Frontal cortex (tissue), 4 donors: ENCODE data around the gene EPHA1. TPM values are rescaled to one million over a fixed set of nuclear protein-coding genes. Genes with fewer than 3 reads are reported as not detected.

Experiments
- DNase-seq, 2 donors: peaks; one replicate each; pipeline ENCODE4 v3.0.0; 2012; ENCODE audit warnings: low spot score in 2 of 2
- FAIRE-seq: peaks from 2 replicates; lab custom pipeline; 2012; peaks lifted over from hg19 to GRCh38; lab: Jason Lieb, UNC
- small RNA-seq: library from RNA; depleted of rRNA; stranded (forward); fragments of <200 nt; gene quantifications from one replicate; pipeline ENCODE3, GENCODE V24; 2014
- total RNA-seq: library from RNA; depleted of rRNA; stranded (reverse); fragments of >200 nt; gene quantifications from one replicate; pipeline ENCODE4 v1.2.3, GENCODE V29; 2014
- donor health status: control.
- donor health status: control.
- donor health status: control.

EPHA1 gene
- total RNA-seq, 1 donor from 2014 or later = 0.41 TPM

DNA sequence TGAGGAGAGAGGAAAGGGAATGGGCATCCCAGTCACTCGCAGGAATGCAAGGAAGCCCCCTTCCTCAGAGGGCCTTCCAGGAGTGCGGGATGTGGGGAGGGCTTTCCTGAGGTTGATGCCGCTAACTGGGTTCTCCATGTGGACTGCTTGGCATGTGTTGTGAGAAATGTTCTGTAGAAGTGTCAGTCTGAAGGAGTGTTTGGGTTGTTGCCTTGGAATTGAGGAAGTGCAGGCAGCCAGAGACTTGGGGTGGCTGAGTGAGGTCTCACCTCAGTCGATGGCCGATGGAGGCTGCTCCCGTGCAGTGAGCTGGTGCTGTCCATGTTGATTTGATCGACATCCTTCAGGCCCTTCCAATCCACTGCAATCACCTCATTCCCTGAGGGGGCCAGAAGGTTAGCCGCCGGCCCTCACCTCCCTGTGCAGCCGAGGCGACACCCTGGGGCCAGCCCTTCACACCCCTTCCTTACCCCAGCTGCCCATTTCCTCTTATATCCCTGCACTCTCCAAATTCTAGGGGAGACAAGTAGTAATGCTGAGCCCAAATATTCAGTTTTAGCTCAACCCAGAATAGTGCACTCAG lies 48.8 kb downstream of the EPHA1 start:
- DNase-seq (no peak), FAIRE-seq (no peak)

DNA sequence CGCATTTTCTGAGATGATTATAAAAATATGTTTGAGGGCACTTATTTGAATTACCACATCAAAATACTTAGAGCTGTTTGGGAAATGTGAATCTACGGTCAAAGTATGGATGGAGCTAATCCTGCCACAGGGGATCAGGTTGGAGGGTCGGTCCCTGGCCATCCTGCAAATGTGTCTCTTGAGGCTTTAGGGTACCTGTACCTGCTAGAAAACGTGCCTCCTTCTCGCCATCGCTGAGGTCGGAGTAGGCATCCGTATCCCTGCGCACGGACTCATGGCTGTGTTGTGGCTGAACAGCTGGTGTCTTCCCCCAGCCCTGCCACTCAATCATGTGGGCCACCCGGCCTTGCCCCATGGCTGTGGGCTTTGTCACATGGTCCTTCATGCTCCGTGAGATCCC lies 50.0 kb downstream of the EPHA1 start:
- no peak for FAIRE-seq

DNA sequence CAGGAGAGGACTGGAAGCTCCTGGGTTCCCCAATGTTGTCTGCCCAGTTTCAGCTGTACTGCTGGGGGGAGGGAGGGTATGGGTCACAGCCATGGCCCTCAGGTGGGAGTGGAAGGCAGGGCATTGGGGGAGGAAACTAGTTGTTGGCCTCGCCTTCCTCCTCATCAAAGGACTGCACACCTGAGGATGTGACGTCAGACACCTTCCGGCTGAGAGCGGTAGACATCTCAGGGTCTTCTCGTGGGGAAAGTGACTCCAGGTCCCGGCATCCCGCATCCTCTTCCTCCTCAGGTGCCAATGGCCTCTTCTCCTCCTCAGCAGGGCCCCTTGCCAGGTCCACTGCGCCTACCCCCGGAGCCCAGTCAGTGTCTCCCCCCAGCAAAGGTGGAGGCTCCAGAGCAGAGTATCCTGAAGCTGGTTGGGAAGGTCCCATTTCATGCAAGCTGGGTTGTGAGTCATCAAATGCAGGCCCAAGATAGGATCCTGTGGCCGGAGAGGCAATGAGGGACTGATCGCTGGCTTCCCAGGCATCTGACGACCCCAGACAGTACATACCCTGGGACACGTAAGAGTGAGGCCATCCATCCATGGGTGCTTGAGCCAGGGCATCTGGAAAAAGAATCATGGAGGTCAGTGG lies 52.1 kb downstream of the EPHA1 start:
- no peak for DNase-seq
- FAIRE-seq = no peak

More for the DNA sequence above, 50.0 kb downstream of the EPHA1 start:
- DNase-seq = no peak

DNA sequence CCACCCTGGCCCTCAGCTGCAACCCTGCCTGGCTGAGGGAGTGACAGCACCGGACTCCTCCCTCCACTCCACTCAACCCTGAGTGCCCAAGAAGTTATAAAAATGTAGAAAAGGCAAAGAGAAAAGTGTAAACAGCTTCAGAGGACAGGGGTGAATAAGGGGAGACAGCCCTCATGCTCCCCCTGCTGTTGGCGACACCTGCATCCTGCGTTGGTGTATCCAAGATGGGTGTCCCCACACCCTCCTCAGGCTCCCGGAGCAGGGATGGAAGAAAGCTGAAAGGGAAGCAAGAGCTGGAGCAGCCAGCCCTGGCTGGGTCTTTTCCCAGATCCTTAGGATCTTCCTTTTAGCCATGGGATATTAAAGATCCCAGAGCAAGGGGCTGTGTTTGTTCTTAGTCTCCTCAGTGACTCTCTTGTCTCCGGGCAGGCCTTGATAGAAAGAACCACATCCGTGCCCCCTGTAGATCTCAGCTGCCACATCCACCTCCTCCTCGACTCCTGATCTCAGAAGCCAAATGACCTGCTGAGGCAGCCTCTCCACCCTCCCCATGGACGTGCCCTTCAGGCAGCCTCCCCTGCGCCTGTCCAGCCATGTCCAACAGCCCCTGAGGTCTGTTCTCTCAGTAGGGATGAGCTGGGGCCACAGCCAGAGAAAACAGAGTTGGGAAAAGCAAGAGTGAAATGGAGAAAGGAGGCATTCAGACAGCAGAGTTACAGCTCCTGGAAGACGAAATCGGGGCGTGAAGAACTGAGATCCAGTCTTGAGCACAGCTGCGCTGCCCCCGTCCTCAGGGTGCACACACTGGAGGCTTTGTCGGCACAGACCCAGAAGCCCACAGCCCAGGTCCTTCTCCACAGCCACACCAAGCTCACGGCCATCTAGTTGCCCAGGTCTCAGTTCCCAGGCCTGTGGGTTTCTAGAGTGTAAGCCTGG lies 52.9 kb downstream of the EPHA1 start:
- DNase-seq (no peak), FAIRE-seq (no peak)

DNA sequence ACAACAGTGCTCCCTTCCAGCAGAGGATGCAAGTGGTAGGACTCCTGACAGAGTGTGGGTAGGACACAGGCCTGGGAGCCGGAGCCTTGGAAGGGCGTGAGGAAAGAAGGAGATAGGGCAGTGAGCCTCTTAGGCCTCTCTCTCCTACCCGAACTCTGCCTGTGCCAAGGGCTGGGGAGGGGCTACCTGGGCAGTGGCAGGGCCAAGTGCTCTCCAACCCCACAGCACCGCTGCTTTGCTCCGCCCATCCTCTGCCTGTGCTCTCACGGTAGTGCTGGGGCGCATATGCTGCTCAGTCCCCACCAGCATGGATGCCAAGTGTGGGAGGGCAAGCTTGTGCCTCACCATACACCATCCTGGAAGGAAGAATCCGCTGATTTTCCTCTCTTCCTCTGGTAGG lies 53.7 kb downstream of the EPHA1 start:
- DNase-seq (no peak), FAIRE-seq (no peak)

DNA sequence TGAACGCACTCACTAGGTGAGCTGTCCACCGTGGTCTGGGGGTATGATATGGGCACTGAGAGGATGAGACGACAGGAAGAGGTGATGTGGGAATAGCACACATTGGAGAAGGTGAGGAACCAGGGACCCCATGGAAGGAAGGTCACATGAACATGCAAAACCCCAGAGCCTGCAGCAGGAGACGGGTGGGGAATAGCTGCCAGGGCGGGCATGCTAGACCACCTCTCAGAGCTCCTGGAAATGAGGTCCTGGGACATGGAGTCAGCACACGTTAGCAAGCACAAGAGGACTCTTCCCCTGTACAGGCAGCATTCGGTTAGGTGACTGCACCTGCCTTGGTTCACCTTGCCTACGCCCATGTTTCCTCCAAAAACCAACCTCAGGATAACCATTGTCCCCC lies 54.3 kb downstream of the EPHA1 start:
- no peak for FAIRE-seq
- DNase-seq = no peak

DNA sequence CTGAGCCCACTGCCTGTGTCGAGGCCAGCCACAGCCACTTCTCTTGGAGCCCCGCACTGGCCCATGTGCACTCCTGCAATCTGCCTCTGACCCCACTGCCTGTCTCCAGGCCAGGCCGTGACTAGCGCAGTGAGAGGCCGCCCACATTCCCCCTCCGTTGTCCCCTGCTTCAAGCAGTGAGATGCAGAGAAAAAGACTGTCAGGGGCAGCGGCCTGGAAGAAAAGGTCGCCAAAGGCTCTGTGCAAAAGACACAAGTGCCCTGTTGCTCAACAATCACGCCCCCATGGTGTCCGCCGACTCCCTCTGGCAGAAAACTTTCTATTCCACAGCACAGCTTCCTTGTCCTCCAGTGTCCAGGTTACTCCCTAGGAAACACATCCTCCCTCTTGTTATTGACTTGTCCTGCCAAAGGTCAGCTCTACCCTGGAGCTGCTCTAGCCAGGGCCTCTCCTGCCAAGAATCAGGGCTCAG lies 56.1 kb downstream of the EPHA1 start:
- FAIRE-seq (no peak), DNase-seq (no peak)

DNA sequence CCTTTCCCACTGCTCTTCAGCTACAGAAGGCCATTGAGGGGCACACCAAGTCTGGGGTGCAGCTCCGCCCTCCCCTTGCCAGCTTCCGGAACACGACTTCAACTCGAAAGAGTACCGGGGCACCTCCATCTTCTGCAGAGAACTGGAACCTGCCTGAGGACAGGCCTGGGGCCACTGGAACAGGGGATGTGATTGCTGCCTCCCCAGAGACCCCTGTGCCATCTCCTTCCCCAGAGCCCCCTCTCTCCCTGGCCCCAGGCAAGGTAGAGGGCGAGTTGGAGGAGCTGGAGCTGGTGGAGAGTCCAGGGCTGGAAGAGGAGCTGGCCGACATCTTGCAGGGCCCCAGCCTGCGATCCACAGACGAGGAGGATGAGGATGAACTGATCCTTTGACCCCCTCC lies 57.1 kb downstream of the EPHA1 start:
- DNase-seq (no peak), FAIRE-seq (no peak)

DNA sequence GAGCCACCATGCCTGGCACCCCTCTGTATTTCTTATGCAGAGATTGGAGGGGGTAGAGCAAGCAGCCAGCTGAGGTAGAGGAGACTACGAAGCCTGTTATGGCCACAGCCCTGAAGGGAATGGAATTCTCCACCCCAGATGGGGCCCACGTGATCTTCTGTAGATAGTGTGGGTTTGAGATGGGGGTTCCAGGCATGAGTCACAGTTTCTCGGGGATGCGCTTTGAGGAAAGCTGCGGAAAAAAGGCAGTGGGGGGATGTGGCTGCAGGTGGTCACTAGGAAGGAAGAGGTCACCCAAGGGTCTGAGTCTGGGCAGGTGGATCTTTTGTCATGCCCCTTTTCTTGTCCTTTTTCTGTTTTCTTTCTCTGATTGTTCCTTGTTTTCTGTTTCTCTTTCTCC lies 57.6 kb downstream of the EPHA1 start:
- FAIRE-seq = no peak
- no peak for DNase-seq

DNA sequence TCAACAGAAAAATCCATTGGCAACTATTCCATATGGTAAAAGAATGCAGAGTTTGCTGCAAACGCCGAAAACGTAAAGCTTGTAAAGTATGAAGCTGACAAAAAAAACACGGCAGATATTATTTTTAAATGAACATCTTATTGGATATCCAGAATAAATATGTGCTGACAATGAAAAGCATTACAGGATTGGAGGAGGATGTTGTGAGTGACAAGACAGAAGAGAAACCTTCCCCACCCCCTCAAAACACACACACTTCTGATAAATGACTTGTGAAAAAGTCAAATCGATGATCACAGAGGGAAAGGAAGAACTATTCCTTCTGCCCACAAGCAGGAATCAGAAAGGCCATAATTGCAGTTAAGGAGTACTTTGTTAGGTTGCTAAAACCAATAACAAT lies 60.7 kb downstream of the EPHA1 start:
- DNase-seq (no peak), FAIRE-seq (no peak)

DNA sequence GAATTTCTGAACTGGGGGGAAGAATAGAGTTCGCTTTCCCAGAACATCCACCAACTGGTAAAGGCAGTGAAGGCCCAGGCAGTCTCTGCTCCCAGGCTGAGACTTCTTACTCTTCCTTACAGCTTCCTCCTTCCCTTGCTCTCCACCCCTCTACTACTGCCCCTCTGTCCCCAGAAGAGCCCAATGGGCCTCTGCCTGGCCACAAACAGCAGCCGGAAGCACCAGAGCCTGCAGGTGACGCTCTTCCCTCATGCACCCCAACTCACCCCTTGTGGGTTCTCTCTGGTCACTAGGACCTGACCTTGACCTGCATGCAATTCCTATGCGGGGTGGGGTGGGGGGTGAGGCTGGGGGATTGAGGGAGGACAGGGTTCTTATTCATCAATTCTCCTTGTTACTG lies 62.6 kb downstream of the EPHA1 start:
- DNase-seq = no peak
- no peak for FAIRE-seq

DNA sequence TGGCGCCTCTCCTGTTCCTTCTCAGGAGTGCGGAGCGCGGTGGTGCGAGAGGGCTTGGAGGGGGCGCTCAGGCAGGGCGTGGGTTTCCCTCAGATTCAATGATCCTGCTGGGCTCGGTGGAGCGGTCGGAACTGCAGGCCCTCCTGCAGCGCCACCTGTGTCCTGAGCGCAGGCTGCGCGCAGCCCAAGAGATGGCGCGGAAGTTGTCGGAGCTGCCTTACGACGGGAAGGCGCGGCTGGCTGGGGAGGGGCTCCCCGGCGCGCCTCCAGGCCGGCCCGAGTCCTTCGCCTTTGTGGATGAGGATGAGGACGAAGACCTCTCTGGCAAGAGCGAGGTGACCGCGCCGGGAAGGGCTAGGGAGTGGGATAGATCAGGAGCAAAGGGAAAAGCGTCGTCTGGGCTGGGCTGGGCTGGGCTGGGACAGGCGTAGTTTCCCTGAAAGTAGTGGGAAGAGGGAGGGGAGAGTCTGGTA lies 63.2 kb downstream of the EPHA1 start:
- DNase-seq (no peak), FAIRE-seq (no peak)

DNA sequence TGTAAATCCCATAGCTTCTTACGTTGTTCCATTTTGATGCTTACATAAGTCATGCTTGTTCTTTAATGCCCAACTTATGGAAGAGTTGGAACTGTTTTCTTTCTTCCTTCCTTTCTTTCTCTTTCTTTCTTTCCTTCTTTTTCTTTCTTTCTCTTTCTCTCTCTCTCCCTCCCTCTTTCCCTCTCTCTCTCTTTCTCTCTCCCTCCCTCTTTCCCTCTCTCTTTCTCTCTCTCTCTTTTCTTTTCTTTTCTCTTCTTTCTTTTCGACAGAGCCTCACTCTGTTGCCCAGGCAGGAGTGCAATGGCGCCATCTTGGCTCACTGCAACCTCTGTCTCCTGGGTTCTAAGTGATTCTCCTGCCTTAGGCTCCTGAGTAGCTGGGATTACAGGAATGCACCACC lies 65.1 kb downstream of the EPHA1 start:
- DNase-seq = no peak
- FAIRE-seq = no peak

DNA sequence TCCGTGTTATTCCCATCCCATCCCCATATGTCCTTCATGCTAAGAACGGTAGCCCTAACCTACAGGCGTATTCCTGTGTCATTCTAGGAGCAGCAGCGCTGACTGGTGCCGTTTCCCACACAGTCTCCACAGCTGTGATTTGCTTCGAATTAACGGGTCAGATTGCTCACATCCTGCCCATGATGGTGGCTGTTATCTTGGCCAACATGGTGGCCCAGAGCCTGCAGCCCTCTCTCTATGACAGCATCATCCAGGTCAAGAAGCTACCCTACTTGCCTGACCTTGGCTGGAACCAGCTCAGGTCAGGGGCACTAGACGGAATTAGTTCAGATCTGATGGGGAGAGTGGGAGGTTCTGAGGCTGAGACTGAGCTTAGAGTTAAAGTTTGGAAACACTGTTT lies 66.8 kb downstream of the EPHA1 start:
- DNase-seq (no peak), FAIRE-seq (no peak)

Small RNAs within 50 kb of the gene (small RNA-seq; reads per million reads assigned to genes)
- gene MIR6892 = 0.08 reads per million

Other genes with a start within 250 kb of the EPHA1 start
- not detected for gene TAS2R39, start 225.4 kb downstream of the EPHA1 start, total RNA-seq
- not detected for gene TAS2R40, start 186.8 kb downstream of the EPHA1 start, total RNA-seq
- gene GSTK1, start 145.4 kb downstream of the EPHA1 start, total RNA-seq = 24.9 TPM
- gene TMEM139, start 123.9 kb downstream of the EPHA1 start, total RNA-seq = not detected
- 20.4 TPM for gene CASP2, start 120.5 kb downstream of the EPHA1 start, total RNA-seq
- gene CLCN1, start 92.7 kb downstream of the EPHA1 start, total RNA-seq = under 0.01 TPM
- gene FAM131B, start 46.1 kb downstream of the EPHA1 start, total RNA-seq = 73.8 TPM
- gene ZYX, start 27.5 kb downstream of the EPHA1 start, total RNA-seq = 4.5 TPM
- not detected for gene TAS2R60, start 34.6 kb upstream of the EPHA1 start, total RNA-seq
- gene TAS2R41, start 69.0 kb upstream of the EPHA1 start, total RNA-seq = not detected
- gene CTAGE15, start 162.9 kb upstream of the EPHA1 start, total RNA-seq = under 0.01 TPM
- under 0.01 TPM for gene TCAF2, start 212.1 kb upstream of the EPHA1 start, total RNA-seq